GM23338 (cell line): Measurements from ENCODE around the gene NPS. TPM values are rescaled to one million over a fixed set of nuclear protein-coding genes. Genes with fewer than 3 reads are reported as not detected.

ENCODE experiments used
- ATAC-seq: fragments of 200-7000 bp; cut with Tn5 transposase; 3 replicates; pipeline ENCODE4 v1.9.1; 2020
- DNase-seq: peaks from one replicate; pipeline ENCODE4 v3.0.0-alpha.2; 2015; ENCODE audit warnings: low spot score
- H2AFZ ChIP-seq: fragments of 200-600 bp; sonication (generic); 2 replicates; pipeline ENCODE4 v1.8.0; 2016; ENCODE audit warnings: antibody characterized with exemption, mild to moderate bottlenecking, moderate library complexity
- H3F3A ChIP-seq: fragments of 200-600 bp; sonication (generic); replicated peaks from 2 replicates; pipeline ENCODE4 v1.8.0; 2017; ENCODE audit warnings: antibody characterized with exemption, mixed run types, low read depth
- H3K27ac ChIP-seq: fragments of 200-600 bp; sonication (generic); 2 replicates; pipeline ENCODE4 v1.6.1; 2016; ENCODE audit warnings: low read depth
- H3K27me3 ChIP-seq: fragments of 200-600 bp; sonication (generic); 2 replicates; pipeline ENCODE4 v1.8.0; 2016; ENCODE audit warnings: mild to moderate bottlenecking, mixed run types, moderate library complexity; ENCODE audit not compliant: insufficient read depth
- H3K36me3 ChIP-seq: fragments of 200-600 bp; sonication (generic); 2 replicates; pipeline ENCODE4 v1.8.0; 2016; ENCODE audit warnings: mild to moderate bottlenecking; ENCODE audit not compliant: insufficient read depth
- H3K4me1 ChIP-seq: fragments of 200-600 bp; sonication (generic); 2 replicates; pipeline ENCODE4 v1.8.0; 2016; ENCODE audit warnings: mild to moderate bottlenecking, moderate library complexity; ENCODE audit not compliant: insufficient read depth
- H3K4me2 ChIP-seq: fragments of 200-600 bp; sonication (generic); 2 replicates; pipeline ENCODE4 v1.7.1; 2017; ENCODE audit warnings: mixed run types
- H3K4me3 ChIP-seq: fragments of 200-600 bp; sonication (generic); 2 replicates; pipeline ENCODE4 v1.6.1; 2016; ENCODE audit warnings: mixed run types
- H3K79me2 ChIP-seq: fragments of 200-600 bp; sonication (generic); replicated peaks from 2 replicates; pipeline ENCODE4 v1.8.0; 2017; ENCODE audit warnings: mild to moderate bottlenecking; ENCODE audit not compliant: insufficient read depth
- H3K9me2 ChIP-seq: fragments of 200-600 bp; sonication (generic); 2 replicates; pipeline ENCODE4 v1.8.0; 2017; ENCODE audit not compliant: insufficient read depth
- H4K20me1 ChIP-seq: fragments of 200-600 bp; sonication (generic); replicated peaks from 2 replicates; pipeline ENCODE4 v1.8.0; 2017; ENCODE audit warnings: mild to moderate bottlenecking; ENCODE audit not compliant: insufficient read depth
- H3K27ac Mint-ChIP-seq: 2 replicates; pipeline ENCODE4 v1.8.0; 2020; ENCODE audit warnings: inconsistent platforms, mild to moderate bottlenecking, moderate library complexity, mixed read lengths
- H3K27me3 Mint-ChIP-seq: 3 replicates; pipeline ENCODE4 v1.8.0; 2022; ENCODE audit warnings: low read depth, mild to moderate bottlenecking, moderate library complexity, mixed read lengths, inconsistent platforms; ENCODE audit not compliant: insufficient read depth, poor library complexity
- H3K36me3 Mint-ChIP-seq: 3 replicates; pipeline ENCODE4 v1.8.0; 2021; ENCODE audit warnings: low read depth, mild to moderate bottlenecking, inconsistent platforms, moderate library complexity, mixed read lengths
- H3K4me1 Mint-ChIP-seq: 3 replicates; pipeline ENCODE4 v1.8.0; 2020; ENCODE audit warnings: mild to moderate bottlenecking, inconsistent platforms, mixed read lengths
- H3K4me3 Mint-ChIP-seq: 3 replicates; pipeline ENCODE4 v1.8.0; 2021; ENCODE audit warnings: moderate library complexity, mild to moderate bottlenecking, inconsistent platforms, mixed read lengths
- H3K9me3 Mint-ChIP-seq: 3 replicates; pipeline ENCODE4 v1.8.0; 2020; ENCODE audit warnings: moderate library complexity, mild to moderate bottlenecking, inconsistent platforms, mixed read lengths
- CREB1 ChIP-seq: fragments of 250-450 bp; sonication (Bioruptor Pico); IDR thresholded peaks from 2 replicates; pipeline ENCODE4 v1.5.0; 2020; ENCODE audit warnings: low read depth, mild to moderate bottlenecking, moderate library complexity
- ETS1 ChIP-seq: IDR thresholded peaks from 2 replicates; pipeline ENCODE4 v1.6.1; 2016; ENCODE audit warnings: antibody characterized with exemption
- EZH2 ChIP-seq: fragments of 200-600 bp; sonication (generic); IDR thresholded peaks from one replicate; pipeline ENCODE4 v1.8.0; 2017; ENCODE audit warnings: antibody characterized with exemption, mild to moderate bottlenecking, low read depth; ENCODE audit not compliant: unreplicated experiment
- EZH2phosphoT487 ChIP-seq: fragments of 200-600 bp; sonication (generic); IDR thresholded peaks from one replicate; pipeline ENCODE4 v1.8.1; 2018; ENCODE audit warnings: antibody characterized with exemption; ENCODE audit not compliant: unreplicated experiment
- JUNB ChIP-seq: IDR thresholded peaks from one replicate; pipeline ENCODE4 v1.6.1; 2016; ENCODE audit warnings: antibody characterized with exemption; ENCODE audit not compliant: unreplicated experiment
- STAT1 ChIP-seq: IDR thresholded peaks from one replicate; pipeline ENCODE4 v1.6.1; 2016; ENCODE audit warnings: antibody characterized with exemption; ENCODE audit not compliant: unreplicated experiment
- ZNF331 ChIP-seq: fragments of 250-450 bp; sonication (Bioruptor Pico); IDR thresholded peaks from 2 replicates; pipeline ENCODE4 v1.5.0; 2020; ENCODE audit warnings: low read depth, mild to moderate bottlenecking, moderate library complexity
- ZNF462 ChIP-seq: fragments of 250-450 bp; sonication (Bioruptor Pico); IDR thresholded peaks from 2 replicates; pipeline ENCODE4 v1.5.0; 2020; ENCODE audit warnings: mild to moderate bottlenecking, moderate library complexity
- polyA plus RNA-seq: library from polyadenylated mRNA; unstranded; fragments of >200 nt; fragmentation: Nextera tagmentation; extraction: Ambion mirVana; gene quantifications from 2 replicates; pipeline ENCODE4 v1.2.1, GENCODE V29; 2016
- total RNA-seq: library from RNA; depleted of rRNA; stranded (reverse); fragments of >200 nt; shearing (Covaris generic); gene quantifications from 2 replicates; pipeline ENCODE4 v1.2.3, GENCODE V29; 2014
- TF ChIP-seq, protein P1 (sequence below), 2 experiments: fragments of 200-600 bp in 1 of 2; sonication (generic) in 1 of 2; conservative IDR thresholded peaks; 2 replicates each; pipeline versions ENCODE4 v1.5.1 to v1.6.1; 2016 to 2017; ENCODE audit warnings: antibody characterized with exemption in 2 of 2, low read depth in 2 of 2, mild to moderate bottlenecking in 2 of 2, moderate library complexity in 1 of 2

The NPS gene
- total and polyA plus RNA-seq, 2 experiments from 2014 or later: not detected

DNA sequence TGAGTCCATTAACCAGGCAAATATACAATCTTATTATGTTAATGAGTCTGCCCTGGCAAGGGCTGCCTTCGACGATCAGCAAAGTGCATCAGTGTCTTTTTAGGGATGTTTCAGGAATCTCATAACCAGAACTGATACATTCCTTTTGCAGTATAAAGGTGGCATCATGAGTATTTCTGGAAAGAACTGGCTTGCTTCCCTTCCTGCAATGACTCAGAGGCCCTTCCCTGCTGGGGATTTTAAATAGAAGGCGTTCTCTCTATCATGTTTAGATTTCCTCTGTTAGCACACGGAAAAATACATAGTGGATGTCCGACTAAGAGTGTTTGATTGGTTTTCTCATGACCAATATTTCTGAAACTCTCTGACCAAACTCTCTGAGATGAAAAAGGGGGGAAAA is 1.8 kb downstream of the NPS start:
- Histone ChIP-seq H3K9me2 (0 out of 2 replicates have a peak, but pooled peaks cover 5% of the 10 kb centered on the region), H3K4me2 (no peak overlapping the region), H3K79me2 (no peaks in the 10 kb centered on the region), H3K27ac (no peak overlapping the region), H3K4me3 (no peak overlapping the region), H3K36me3 (no peaks in the 10 kb centered on the region), H3K27me3 (no peaks in the 10 kb centered on the region), H3F3A (no peaks in the 10 kb centered on the region), H3K4me1 (no peaks in the 10 kb centered on the region), H4K20me1 (no peaks in the 10 kb centered on the region), H2AFZ (peak overlapping the region; percentile 18; the same call in 1 of the 2 replicates)
- no peaks in the 10 kb centered on the region for H3K36me3 Mint-ChIP-seq
- DNase-seq: no peak
- no peak overlapping the region for H3K4me3 Mint-ChIP-seq
- peaks cover 5% of the 10 kb centered on the region for H3K27me3 Mint-ChIP-seq
- H3K9me3 Mint-ChIP-seq: peaks cover 9% of the 10 kb centered on the region
- H3K27ac Mint-ChIP-seq: no peak overlapping the region
- no peak for TF ChIP-seq STAT1
- no peak for TF ChIP-seq EZH2phosphoT487
- TF ChIP-seq CREB1 (CRISPR knock-in tag): no peak
- TF ChIP-seq, protein P1, sequence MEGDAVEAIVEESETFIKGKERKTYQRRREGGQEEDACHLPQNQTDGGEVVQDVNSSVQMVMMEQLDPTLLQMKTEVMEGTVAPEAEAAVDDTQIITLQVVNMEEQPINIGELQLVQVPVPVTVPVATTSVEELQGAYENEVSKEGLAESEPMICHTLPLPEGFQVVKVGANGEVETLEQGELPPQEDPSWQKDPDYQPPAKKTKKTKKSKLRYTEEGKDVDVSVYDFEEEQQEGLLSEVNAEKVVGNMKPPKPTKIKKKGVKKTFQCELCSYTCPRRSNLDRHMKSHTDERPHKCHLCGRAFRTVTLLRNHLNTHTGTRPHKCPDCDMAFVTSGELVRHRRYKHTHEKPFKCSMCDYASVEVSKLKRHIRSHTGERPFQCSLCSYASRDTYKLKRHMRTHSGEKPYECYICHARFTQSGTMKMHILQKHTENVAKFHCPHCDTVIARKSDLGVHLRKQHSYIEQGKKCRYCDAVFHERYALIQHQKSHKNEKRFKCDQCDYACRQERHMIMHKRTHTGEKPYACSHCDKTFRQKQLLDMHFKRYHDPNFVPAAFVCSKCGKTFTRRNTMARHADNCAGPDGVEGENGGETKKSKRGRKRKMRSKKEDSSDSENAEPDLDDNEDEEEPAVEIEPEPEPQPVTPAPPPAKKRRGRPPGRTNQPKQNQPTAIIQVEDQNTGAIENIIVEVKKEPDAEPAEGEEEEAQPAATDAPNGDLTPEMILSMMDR (conservative IDR thresholded peaks at IDR 0.05; ENCODE audit: low read depth in 2 of 2): no peak
- TF ChIP-seq EZH2: no peak
- TF ChIP-seq ZNF462: no peak
- TF ChIP-seq ZNF331 (CRISPR knock-in tag): no peak
- TF ChIP-seq ETS1: no peak
- TF ChIP-seq JUNB: no peak
- no peak for ATAC-seq
- H3K4me1 Mint-ChIP-seq: no peaks in the 10 kb centered on the region
